GM18867 (cell line): ENCODE results near the gene TRAF7.

Experiments used
- ATAC-seq: cut with Tn5 transposase; IDR thresholded peaks from one replicate; pipeline ENCODE4 v1.9.1; 2021; ENCODE audit warnings: mild to moderate bottlenecking, moderate library complexity; ENCODE audit not compliant: unreplicated experiment

The TRAF7 gene

GRCh38 chr16:2212362-2213324 lies 57.1 kb downstream of the TRAF7 start:
- no peak for ATAC-seq

DNA sequence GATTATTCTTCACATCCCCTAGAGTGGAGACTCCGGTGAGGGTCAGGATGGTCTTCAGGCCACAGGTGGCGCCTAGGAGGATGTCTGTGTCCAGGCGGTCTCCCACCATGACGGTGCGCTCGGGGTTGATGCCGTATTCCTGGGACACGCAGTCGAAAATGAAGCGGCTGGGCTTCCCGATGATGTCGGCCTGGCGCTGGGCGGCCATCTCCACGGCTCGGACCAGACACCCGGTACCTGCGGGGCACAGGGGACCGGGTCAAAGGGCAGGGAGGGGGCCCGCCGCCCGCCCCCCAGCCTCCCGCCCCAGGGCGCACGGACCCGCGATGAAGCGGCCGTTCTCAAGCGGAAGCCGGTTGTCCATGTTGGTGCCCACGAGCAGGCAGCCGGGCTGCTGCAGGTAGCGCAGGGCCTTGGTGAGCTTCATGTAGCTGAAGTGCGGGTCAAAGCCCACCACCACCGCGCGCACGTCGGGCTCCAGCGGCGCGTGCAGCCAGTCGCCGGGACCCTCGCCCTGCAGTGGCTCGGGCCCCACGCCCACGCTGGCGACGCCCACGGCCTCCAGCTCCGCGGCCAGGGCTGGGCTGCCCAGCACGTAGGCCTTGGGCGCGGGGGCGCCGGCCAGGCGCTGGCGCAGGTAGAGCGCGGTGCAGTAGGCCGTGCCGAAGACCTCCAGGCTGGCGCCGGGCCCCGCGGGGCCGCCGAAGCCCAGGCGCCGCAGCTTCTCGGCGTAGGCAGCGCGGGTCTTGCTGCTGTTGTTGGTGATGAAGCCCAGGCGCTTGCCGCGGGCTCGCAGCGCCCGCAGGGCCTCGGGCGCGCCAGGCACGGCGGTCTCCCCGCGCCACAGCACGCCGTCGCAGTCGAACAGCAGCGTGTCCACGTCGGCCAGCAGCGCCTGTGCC lies 58.5 kb downstream of the TRAF7 start:
- ATAC-seq, result peak; percentile 10

GRCh38 chr16:2214719-2214968 lies 59.1 kb downstream of the TRAF7 start, which contains the start of gene PGP:
PGP (minus strand) TSS chr16:2214840; CDS start chr16:2214777, 63 bp downstream.
- ATAC-seq, result peak; percentile 85

GRCh38 chr16:2216330-2216729 lies 60.7 kb downstream of the TRAF7 start:
- no peak for ATAC-seq

- peak; percentile 89 for ATAC-seq
Observed at GRCh38 chr16:2223221-2223941, 67.8 kb downstream of the TRAF7 start, which contains the start of gene E4F1. E4F1 (plus strand) TSS chr16:2223591; CDS start chr16:2223614, 23 bp downstream.

GRCh38 chr16:2223942-2224486 lies 68.4 kb downstream of the TRAF7 start:
- peak; percentile 19 for ATAC-seq

- ATAC-seq, result no peak
Observed at GRCh38 chr16:2226245-2226793, 70.7 kb downstream of the TRAF7 start.

DNA sequence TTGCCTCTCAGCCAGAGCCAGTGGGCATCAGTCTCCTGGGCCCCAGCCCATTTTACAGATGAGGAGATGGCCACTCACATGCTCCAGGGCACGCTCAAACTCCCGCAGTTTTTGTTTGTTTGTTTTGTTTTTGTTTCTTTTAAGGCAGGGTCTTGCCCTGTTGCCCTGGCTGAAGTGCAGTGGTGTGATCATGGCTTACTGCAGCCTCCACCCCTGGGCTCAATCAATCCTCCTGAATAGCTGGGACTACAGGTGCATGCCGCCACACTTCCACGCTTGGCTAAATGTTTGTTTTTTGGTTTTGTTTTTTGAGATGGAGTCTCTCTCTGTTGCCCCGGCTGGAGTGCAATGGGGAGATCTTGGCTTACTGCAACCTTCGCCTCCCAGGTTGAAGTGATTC lies 71.3 kb downstream of the TRAF7 start:
- ATAC-seq, result no peak
